Right forelimb (tissue), 1 donor: ENCODE data around the gene KLHL29.

ENCODE experiments used
- DNase-seq: peaks from one replicate; pipeline ENCODE4 v3.0.0-alpha.2; 2018

Gene KLHL29

DNA sequence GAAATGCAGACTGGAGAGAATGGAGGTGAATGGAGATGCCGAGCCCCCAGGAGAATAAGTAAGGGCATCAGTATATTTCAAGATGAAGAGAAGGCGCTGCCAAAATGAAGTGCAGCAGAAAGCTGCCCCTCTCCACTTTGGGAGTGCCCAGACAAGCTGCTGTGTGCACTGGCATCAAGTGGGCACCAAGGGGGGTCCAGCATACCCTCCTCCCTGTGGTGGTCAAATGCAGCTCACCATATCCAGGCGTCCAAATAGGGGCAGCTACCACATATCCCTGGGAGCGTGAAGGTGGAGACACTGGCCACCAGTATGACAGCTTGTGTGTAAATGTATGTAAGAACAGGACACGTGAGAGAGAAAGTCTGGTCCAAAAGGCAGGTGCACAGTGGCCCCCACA, 236.6 kb downstream of the KLHL29 start:
- peak; percentile 13 for DNase-seq

DNA sequence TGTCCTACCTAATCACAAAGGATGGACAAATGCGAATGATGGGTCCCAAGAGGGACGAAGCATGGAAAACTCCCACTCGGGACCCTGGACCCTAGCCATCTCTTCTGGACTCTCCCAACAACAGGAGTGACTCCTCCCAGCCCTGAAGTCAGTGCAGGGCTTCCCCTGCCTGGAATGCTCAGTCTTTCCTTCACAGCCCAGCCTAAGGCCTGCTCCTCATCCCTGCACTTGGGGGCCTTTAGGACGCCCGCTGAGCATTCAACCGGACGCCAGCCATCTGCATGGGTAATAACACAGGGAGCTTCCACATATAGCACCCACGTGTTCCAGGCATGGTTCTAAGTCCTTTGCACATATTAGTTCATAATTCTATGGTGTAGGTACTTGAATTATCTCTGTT, 237.5 kb downstream of the KLHL29 start:
- DNase-seq, result peak; percentile 33

DNA sequence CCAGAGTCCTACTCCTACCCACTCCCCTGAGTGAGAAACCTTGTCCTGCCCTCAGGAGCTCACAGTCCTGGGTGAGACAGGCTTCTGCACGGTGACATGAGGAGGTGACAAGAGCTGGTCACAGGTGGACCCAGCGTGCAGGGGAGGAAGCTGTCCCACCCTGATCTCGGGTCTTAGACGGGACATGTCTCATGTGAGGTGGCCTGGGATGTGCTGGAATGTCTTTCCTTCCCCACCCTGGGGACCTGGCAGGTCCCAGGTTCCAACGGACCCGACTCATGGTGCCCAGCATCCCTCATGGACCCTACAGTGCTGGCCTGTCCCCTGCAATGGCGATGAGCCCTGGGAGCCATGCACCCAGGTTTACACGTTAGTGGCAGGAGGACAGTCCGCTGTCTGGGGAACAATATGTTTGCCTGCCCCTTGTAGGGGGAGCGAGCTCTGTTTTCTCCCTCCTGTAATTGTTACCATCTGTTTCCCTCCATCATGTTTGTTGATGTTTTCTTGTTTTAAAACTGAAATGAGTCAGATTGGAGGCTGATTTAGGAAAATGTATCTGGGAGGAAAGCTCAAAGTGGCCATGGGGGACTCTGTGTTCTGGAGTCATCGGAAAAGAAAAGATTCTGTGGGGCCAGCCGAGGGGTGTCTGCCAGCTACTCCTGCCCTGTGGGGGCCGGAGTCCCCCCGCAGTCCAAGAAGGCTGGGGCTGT, 238.1 kb downstream of the KLHL29 start:
- DNase-seq, result peak; percentile 22

DNA sequence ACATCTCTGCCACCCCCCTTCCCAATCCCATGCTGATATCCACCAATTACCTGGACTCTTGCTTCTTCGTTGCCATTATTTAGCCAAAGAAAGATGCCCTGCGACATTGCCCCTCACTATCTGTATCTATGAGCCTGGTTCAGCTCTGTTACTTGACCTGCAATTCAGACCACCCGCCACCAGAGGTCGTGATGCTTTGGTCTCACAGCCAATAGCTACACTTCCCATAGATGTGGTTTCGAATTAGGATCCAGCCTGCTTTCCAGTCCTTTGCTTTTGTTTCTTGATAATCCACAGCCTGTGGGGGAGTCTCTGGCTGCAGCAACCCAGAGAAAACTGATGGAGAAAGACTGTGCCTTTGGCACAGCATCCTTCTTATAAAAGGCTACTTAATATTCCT, 239.4 kb downstream of the KLHL29 start:
- peak; percentile 20 for DNase-seq

DNA sequence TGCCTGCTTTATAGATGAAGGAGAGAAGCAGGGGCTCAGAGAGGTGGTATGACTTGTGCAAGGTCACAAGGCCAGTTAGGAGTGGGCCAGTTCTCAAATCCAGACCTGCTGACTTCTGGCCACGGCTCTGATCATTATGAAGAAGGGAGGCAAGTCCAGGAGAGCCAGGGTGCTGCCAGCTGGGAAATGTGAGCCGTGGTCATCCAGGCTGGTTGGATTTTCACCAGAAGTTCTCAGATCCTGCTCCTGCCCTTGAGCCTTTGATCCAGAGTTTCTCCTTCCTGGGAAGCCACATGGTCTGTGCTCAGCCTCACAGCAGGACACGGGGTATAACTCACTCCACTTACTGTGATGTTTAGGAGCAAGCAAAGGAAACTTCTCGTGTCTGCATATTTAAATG, 239.9 kb downstream of the KLHL29 start:
- DNase-seq, result no peak

DNA sequence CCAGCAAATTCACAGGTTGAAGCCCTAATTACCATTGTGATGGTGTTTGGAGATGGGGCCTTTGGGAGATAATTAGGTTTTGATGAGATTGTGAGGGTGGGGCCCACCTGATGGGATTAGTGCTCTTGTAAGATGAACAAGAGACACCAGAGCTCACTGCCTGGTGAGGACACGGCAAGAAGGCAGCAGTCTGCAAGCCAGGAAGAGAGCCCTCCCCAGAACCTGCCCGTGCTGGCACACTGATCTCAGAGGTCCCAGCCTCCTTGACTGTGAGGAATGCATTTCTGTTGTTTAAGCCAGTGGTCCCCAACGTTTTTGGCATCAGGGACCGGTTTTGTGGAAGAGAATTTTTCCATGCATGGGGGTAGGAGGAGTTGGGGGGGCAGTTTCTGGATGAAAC, 240.7 kb downstream of the KLHL29 start:
- DNase-seq, result no peak

DNA sequence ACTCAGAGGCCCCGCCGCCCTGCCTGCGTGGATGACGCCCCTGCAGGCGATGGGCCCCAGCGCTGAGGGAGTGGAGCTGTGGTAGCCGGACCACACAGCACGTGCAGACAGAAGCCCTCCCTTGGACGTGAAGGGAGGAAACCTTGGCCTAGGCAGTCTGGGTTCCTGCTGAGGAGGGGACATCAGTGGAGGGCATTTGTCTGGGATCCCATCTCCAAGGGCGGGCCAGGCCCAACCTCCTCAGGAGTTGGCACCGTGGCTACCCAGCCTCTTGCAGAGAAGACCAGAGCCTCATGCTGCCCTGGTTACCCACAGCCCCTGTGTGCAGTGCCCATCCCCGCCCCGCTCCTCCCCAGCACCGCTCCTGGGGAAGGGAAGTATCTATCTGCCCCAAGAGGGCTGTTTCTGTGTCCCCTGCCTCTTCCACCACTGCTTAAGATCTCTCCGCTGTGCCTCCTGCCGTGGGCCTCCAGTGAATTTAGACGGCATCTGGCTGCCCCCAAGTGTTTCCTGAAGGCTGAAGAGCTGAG, 241.8 kb downstream of the KLHL29 start:
- DNase-seq, result no peak

DNA sequence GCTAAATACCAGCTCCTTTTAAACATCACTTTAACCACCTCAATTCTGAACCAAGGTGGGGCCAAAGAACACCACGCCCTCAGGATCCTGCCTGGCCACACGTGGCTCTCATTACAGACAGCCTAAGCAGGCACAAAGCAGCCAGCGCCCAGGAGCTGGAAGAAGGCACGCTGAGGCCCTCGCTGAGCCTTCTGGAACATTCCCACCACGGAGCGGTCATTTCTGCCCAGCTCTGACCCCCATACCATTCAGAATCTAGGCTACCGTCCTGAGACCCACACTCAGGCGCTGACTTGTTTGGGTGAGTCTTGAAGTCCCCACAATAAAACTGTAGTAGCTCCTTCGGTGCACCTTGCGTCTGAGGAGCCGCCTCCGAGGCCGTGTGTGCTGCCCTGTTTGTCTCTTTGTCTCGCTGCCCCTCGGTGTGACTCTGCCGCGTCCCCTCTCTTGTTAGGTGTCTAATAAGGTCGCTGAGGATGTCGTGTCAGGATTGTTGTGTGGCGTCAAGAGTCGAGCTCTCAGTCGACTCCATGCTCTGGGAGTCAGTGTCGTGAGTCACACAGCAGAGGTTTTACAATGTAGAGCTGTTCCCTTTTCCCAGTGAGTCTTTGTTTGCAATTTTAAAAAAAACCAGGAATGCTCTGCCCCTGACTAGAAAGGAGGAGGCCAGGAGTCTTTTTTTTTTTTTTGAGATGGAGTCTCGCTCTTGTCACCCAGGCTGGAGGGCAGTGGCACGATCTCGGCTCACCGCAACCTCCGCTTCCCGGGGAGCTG, 242.4 kb downstream of the KLHL29 start:
- DNase-seq, result no peak

DNA sequence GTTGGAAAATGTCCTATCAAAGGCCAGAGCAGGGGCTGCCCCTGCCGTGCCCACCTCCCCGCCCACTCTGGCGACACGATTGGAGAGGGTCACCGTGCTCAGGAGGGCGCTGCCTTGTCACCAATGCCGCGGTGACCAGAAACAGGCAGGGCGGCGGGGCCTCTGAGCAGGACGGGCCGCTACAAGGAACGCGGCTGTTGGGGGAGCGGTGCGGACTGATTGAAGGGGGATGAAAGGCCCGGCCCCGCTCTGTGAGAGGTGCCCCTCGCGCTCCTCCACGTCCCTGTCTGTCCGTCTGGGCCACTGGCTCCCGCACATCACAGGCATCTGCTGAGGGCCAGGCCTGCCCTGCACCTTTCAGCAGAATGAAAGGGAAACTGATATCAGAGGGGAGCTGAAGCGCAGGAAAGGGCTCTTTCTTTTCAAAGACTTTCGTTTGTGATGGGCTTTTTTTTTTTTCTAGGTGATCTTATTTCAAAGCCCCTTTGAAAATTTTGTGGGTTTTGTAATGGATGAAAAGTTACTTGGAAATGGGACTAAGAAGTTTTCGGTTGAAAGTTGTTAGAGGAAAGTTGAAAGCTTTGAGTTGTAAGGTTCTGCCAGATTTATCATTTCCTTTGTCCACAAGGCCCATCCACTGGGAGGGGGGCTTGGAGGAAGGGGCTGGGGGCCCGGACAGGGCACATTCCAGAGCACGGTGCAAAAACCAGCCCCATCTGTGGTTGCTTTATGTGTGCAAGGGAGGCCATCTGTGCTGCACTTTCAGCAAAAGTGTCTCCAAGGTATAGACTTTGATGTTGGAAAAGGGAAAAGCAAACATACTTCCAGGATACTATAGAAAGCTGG, 244.2 kb downstream of the KLHL29 start:
- no peak for DNase-seq

DNA sequence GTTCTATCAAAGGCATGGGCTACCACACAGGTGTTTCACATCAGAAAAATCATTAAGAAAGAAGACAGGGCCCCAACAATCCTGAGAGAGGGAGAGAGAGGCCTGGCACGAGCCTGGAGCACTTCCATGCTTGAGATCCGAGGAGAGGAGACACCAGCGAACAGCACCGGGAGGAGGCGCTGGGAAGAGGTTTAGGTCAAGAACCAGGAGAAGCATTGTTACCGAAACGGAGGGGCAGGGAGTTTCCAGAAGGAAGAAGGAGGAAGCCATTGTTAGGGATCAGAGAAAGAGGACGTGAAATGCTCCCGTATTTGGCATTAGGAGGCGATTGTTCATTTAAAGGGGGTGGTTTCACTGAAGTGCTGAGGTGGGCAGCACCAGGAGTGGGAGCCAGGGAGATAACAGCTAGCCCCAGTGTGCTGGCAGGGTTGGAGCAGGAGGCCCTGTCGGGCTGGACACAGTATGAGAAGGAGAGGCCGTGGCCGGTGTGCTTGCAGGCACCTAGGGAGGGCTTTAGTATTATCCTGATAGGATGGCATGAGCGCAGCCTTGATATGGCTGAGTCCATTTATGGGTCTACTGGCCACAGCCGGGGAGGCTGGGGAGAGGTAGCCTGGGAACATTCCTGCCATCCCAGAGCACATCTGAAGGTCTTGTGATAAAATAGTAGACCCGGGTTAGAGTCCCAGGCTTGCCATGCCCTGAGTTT, 244.9 kb downstream of the KLHL29 start:
- no peak for DNase-seq

DNA sequence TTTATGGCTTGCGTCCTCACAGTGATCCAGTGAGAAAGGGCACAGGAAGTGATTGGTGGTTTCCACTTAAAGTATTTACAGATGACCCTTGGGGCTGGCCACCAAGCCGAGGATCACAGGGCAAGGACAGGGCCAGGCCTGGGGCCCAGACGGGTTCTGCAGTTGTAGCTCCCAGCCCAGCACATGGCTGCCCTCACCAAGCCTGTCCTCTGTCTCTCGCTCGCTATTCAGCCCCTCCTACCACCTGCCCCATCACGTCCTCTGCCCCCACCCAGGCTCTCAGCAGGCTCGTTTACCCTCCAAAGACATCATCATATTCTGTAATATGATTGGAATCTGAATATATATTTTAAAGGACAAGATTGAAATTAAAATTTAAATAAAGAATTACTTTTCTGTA, 246.0 kb downstream of the KLHL29 start:
- no peak for DNase-seq

DNA sequence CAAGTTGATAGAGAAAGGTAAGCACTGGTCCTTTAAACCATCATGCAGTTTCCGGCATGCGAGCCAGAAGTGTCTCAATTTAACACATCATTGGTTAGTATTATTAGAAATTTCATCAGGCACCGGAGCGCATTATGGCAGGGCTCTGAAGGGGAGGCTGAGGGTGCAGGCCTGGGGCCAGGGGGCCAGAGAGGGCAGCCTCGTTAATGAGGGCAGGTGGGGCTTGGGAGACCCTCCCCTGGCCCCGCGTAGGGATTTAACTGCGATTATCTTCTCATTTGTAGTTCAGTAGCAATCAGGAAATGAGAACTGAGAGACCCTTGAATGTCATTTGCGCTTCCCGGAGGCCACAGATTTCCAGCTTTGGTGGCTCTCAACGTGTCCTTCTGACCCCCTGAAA, 246.4 kb downstream of the KLHL29 start:
- no peak for DNase-seq

DNA sequence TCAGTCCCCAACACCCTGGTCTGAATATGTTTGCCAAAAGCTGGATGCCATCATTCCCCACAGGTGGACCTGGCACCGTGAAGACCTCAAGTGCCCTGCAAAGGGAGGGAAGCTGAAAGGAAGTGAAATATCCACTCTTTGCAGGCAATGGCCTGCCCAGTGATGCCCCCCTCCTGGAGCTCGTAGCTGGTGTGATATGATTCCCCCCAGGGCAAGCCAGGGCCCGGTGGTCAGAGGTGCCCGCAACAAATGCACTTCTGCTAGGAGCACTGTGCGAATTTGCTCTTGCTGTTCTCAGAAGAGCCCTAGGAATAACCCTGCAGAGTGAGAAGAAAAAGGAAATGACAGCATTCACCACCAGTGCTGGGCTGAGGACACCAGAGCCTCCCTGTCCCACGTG, 247.4 kb downstream of the KLHL29 start:
- DNase-seq, result no peak

DNA sequence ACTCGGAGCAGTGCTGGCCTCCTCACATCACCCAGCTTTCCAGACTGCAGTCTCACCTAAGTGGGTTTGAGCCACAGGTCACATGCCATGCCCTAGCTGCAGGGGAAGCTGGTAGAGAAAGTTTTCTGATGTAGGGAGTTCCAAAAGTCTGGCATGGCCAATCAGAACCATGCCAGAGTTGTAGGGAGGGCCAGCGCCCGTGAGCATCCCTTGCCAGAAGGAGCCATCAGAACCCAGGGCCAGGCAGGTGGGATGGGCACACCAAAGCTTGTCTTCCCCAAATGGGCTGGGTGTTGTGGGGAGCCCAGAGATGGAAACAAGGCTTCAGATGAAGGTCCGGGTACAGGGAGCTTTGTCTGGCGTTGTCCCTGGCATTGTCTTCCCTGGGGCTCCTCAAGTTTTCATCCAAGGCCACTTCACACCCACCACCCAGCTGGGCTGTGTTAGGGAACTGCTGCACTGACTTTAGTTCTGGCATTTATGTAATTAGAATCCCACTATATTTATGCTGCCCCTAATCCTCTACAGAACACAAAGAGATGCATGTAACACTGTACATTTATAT, 247.9 kb downstream of the KLHL29 start:
- DNase-seq, result no peak

DNA sequence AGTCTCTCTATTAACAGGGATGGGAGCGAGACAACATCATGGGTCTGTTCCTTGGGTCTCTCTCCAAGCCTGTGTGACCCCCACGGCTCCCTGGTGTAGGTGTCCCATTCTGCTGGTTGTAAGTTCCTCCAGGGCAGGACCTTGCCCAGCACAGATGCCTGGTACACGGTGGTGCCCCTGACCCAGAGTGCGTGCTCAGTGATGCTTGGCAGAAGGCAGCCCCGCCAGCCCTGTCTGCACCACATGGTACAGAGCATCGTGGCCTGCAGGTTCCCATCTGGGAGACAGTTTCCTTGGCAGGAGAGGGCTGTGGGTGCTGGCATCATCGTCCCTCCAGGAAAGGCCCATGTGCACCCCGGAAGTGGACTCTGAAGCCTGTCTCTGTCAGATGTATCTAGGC, 249.0 kb downstream of the KLHL29 start:
- no peak for DNase-seq

DNA sequence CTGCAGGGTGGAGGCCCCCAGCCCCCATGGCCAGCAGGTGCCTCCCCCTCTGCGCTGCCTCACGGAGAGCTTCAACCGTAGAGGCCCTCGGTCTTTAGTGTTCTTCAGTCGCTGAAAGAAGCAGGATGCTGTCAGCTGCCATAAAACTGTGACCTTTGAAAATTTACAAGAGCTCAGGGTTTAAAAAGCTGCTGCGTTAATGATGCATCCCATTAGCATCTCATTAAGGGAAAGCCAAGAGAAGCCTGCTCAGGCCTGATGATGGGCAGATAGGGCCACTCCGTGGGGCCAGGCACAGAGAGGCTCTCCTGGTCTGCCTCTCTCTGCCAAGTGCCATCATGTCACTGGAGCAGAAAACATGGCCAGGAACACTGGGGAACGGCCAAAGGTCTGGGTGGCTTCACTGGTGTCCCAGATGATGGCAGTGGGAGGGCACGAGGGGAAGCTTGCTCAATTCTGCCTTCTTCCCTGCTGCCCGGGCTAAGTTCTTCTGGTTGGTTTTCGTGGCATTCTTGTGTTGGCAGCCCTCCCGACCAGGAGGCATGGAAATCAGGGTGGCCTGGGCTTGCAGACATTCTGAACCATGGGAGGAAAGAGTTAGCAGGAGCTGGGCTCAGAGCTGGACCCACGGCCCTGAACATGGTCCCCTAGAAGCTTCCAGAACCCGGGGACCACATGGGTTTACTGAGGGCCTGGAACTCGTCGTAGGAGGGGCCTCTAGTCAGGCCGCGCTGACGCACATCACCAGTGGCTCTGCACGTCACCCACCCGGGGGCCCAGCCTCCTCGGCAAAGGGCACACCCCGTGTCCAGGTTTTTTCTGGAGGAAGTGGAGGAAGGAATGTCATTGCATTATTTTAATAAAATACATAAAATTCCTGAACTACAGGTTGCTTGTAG, 250.7 kb downstream of the KLHL29 start:
- no peak for DNase-seq

DNA sequence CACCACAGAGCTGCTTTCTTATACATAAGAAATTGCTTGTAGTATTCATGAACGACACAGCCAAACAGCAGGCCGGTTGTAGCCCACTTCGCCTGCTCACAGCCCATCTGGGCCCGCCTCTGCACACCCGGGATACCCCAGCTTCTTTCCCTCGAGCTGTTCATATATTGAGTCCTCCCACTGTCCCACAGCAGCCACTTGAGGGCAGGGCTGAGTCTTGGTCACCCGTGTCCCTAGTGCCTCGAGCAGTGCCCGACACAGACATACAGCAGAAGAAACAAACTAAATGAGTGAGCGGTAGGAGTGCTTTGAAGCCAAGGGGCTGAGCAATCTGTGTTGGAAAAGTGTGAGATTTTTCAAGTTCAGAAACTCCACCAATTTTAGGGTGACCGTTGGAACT, 251.4 kb downstream of the KLHL29 start:
- DNase-seq, result no peak

DNA sequence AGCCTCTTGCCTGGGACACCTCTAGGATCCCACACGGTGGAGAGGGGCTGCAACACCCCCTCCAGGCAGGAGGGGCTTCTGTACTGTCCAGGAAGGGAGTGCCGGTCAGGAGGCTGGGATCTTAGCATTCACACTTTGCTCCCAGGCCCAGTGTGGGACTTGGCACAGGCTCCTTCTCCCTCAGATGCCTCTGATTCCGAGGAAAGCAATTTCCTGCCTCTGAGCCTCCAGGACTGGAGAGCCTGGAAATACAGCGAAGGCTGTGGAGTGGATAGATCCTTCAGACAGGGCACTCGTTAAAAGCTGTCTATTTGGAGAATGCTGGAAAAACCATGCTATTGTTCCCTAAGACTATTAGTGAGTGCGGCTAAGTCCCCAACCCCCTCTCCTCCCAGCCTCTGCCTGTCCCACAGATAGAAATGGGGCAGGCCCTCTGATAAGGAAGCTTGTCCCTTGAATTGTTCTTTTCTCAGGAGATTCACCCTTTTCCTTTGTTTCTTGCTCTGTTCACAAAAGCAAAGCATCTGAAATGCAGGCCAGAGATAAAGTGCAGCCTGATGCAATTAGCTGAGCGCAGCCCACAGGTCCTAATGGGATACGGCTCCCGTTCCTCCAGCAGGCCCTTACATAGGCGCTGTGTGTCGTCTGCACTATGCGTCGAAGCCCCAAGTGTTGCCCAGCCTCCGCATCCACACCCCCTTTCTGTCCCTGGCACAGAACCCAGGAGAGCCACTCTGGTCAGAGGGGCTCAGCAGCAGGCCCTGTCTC, 252.2 kb downstream of the KLHL29 start:
- DNase-seq, result no peak

DNA sequence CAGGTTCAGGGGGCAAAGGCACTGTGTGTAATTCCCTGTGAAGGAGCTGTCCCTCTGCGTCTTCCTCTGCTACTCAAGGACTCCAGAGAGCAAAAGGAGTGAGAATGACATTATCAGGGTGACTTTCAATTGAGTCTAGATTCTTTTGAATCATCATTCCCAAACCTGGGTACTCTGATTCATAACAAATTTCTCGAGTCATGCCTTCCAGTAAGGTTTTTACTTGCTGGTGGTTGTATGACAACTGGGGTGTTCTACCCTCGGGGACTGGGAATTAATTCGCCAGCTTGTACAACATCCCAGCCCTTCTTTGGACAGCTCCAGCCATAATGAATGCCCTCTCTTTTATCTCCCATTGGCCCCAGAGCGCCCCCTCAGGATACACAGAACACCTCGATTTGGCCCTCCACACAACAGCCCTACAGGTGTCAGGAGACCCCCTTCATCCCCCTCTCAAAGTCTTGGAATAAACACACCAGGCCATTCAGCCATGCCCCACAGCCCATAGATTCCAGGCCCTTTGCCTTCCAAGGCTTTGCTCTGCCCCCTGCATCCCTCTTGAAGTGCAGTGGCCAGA, 254.5 kb downstream of the KLHL29 start:
- no peak for DNase-seq

DNA sequence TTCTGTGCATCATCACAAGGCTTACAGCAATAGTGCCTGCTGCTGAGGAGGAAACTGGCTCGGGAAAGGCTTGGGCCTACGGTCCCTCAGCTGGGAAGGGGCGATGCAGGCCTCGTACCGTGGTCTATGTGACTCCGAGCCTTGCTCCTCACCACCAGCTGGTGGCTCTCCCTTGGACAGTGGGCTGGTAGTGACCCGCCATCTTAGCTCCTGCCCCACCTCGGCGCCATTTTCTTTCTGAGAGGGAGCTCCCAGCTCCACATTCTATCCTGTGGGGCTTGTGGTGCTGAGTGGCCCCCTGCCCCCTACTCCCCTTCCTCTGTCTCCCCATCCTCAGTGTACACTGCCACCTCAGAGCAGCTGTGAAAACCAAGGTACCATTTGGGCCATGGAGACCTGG, 255.7 kb downstream of the KLHL29 start:
- DNase-seq, result no peak
